H1 (cell line): ENCODE data around the gene CLDN6. TPM values are rescaled to one million over a fixed set of nuclear protein-coding genes. Genes with fewer than 3 reads are reported as not detected.

ENCODE experiments used
- TCF12 ChIP-seq: IDR thresholded peaks from 2 replicates; pipeline ENCODE4 v1.6.1; 2011; ENCODE audit warnings: low read depth, mild to moderate bottlenecking, low read length
- polyA plus RNA-seq, 7 experiments: library from polyadenylated mRNA; depleted of rRNA in 3 of 7; stranded (reverse) in 5 of 7; unstranded in 2 of 7; fragments of >200 nt in 5 of 7; fragments of 200-250 nt in 2 of 7; gene quantifications; 1 replicate in 5 of 7; 2 replicates in 1 of 7; 4 replicates in 1 of 7; pipeline versions ENCODE4 v1.2.1 to v1.2.3, GENCODE V29; 2011 to 2013; ENCODE audit warnings: missing spikeins in 2 of 7, mixed read lengths in 2 of 7
- total RNA-seq: library from RNA; stranded (reverse); fragmentation: NEBNext Ultra II Directional; extraction: Animal tissue kit (Norgen Biotek cat#: 25700); gene quantifications from 2 replicates; pipeline ENCODE4 v1.2.1, GENCODE V29; 2021
- TF ChIP-seq, protein P1 (sequence below): IDR thresholded peaks from 2 replicates; pipeline ENCODE4 v1.6.1; 2012; ENCODE audit warnings: inconsistent platforms

The CLDN6 gene
- total and polyA plus RNA-seq, 2 of the 8 experiments (the other 6 are each of a cell fraction or from before 2014, with no cell fraction given): 747 to 1,115 TPM

GRCh38 chr16:2981899-2982250 lies 36.1 kb downstream of the CLDN6 start (continued):
- TF ChIP-seq, protein P1, sequence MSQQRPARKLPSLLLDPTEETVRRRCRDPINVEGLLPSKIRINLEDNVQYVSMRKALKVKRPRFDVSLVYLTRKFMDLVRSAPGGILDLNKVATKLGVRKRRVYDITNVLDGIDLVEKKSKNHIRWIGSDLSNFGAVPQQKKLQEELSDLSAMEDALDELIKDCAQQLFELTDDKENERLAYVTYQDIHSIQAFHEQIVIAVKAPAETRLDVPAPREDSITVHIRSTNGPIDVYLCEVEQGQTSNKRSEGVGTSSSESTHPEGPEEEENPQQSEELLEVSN: no peak
- TF ChIP-seq TCF12: no peak
- TF ChIP-seq, all 59 proteins: peak for 2
